ENCODE results near the gene LCE5A. TPM values are rescaled to one million over a fixed set of nuclear protein-coding genes. Genes with fewer than 3 reads are reported as not detected.
"Not testable (repeated sequence)": the region's sequence is repeated elsewhere in the genome, so short reads cannot be mapped to it uniquely, and the experiment has no call there.

The LCE5A gene
- total RNA-seq, 1 donor = not detected

GRCh38 chr1:152481869-152482664, 28.5 kb upstream of the LCE5A start:
- no peak for TF ChIP-seq CTCF (IDR thresholded peaks at IDR 0.05; ENCODE audit: insufficient read depth, low read length)
- H3K4me3 ChIP-seq (ENCODE audit: low read depth, low read length) = no peak overlapping the region
- no peak for DNase-seq (ENCODE audit: low read depth)

GRCh38 chr1:152486400-152487006, 24.1 kb upstream of the LCE5A start:
- no peak overlapping the region for H3K4me3 ChIP-seq (ENCODE audit: low read depth, low read length)
- no peak for DNase-seq (ENCODE audit: low read depth)
- peak; percentile 42 for TF ChIP-seq CTCF (IDR thresholded peaks at IDR 0.05; ENCODE audit: insufficient read depth, low read length)

DNA sequence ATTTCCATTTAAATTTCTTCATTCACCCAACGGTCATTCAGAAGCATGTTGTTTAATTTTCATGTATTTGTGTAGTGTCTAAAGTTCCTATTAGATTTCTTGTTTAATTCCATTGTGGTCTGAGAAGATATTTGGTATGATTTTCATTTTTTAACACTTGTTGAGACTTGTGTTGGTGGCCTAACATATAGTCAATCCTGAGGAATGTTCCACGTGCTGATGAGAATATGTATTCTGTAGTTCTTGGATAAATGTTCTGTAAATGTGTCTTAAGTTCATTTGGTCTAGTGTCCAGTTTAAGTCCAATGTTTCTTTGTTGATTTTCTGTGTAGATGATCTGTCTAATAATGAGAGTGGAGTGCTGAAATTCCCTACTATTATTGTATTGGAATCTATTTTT, 22.7 kb upstream of the LCE5A start:
- H3K4me3 ChIP-seq (ENCODE audit: low read depth, low read length) = no peak overlapping the region
- DNase-seq (ENCODE audit: low read depth) = no peak
- no peak for TF ChIP-seq CTCF (IDR thresholded peaks at IDR 0.05; ENCODE audit: insufficient read depth, low read length)

DNA sequence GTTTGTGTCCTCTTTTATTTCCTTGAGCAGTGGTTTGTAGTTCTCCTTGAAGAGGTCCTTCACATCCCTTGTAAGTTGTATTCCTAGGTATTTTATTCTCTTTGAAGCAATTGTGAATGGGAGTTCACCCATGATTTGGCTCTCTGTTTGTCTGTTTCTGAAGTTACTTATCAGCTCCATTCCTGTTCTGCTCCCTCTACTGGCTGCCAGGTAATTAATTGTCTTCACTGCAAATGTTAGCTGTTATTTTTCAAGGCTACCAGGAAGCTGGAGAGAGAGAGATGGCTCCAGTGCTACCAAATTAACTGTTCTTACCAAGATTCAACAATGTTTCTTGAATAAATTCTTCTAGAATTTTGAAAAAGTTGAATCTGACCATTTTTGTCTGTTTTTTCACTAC, 19.1 kb upstream of the LCE5A start:
- not testable (repeated sequence) for DNase-seq (ENCODE audit: low read depth); H3K4me3 ChIP-seq (ENCODE audit: low read depth, low read length)
- TF ChIP-seq CTCF (IDR thresholded peaks at IDR 0.05; ENCODE audit: insufficient read depth, low read length) = peak; percentile 2

DNA sequence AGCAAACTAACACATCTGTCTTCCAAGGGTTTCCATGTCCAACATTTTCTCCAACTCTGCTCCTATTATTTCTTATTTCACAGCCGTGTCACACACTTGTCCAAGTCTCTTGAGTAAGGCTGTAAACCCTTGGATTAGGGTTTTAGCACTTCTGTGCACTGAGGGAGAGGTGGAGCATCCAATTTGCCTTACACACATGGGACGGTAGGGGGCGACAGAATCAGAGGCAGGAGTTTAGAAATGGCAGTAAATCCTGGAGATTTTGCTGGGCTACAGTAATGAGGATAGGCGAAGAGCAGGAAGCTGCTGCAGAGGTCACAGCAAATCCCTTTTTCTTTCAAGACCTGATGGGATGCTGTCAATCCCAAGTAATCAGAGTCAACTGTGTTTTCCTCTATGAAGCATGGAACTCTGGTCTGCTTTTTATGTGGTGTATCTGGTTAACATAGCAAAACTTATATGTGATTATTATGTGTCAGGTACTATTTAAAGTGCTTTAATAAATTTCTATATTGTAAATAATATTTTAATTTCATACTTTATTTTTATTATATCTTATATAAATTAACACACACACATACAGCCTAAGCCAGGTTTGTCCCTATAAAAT, 15.4 kb upstream of the LCE5A start:
- peak; percentile 65 for TF ChIP-seq CTCF (IDR thresholded peaks at IDR 0.05; ENCODE audit: insufficient read depth, low read length)
- DNase-seq (ENCODE audit: low read depth) = peak; percentile 25
- no peak overlapping the region for H3K4me3 ChIP-seq (ENCODE audit: low read depth, low read length)

DNA sequence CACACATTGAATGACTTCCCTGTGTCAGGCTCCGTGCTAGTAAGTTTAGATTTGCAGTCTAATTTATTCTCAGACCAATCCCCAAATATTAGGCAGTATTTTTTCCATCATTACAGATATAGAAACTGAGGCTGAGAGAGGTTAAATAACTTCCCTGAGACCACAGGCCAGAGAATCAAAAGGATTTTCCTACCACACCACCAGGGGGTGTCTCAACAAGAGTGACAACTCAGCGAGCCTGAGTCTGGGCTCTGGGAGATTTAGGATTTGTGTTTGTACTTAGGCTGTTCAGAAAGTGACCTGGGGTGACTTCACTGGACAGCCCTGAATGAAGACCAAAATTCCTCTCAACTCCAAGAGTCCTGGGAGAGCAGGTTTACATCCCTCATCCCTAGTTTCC, 13.3 kb upstream of the LCE5A start:
- no peak for DNase-seq (ENCODE audit: low read depth)
- no peak overlapping the region for H3K4me3 ChIP-seq (ENCODE audit: low read depth, low read length)
- TF ChIP-seq CTCF (IDR thresholded peaks at IDR 0.05; ENCODE audit: insufficient read depth, low read length) = peak; percentile 15

All from fibroblast of the aortic adventitia (primary cell).